Right lobe of liver (tissue), 6 donors: ENCODE results near the gene LDLR. TPM values are rescaled to one million over a fixed set of nuclear protein-coding genes. Genes with fewer than 3 reads are reported as not detected.
"Not testable (repeated sequence)": the region's sequence is repeated elsewhere in the genome, so short reads cannot be mapped to it uniquely, and the experiment has no call there.

Experiments
- ATAC-seq, 4 donors: fragments of 200-7000 bp; cut with Tn5 transposase; one replicate each; pipeline ENCODE4 v1.9.1; 2020; ENCODE audit warnings: mild to moderate bottlenecking in 4 of 4, moderate library complexity in 4 of 4
- DNase-seq, 3 donors: peaks; one replicate each; pipeline ENCODE4 v3.0.0-alpha.2; 2020
- H3K27ac ChIP-seq, 3 donors: fragments of 200-600 bp; one replicate each; pipeline ENCODE4 v1.8.0; 2022
- H3K27me3 ChIP-seq, 2 donors: fragments of 200-600 bp; one replicate each; pipeline ENCODE4 v1.8.0; 2022
- H3K36me3 ChIP-seq, 4 donors: fragments of 200-600 bp; sonication (generic) in 1 of 4; one replicate each; pipeline versions ENCODE4 v1.5.1 to v1.8.0; 2017 to 2022; ENCODE audit warnings: control low read depth in 1 of 4
- H3K4me1 ChIP-seq, 4 donors: fragments of 200-600 bp; sonication (generic) in 1 of 4; one replicate each; pipeline versions ENCODE4 v1.5.1 to v1.8.0; 2017 to 2022; ENCODE audit warnings: control low read depth in 1 of 4
- H3K4me3 ChIP-seq, 3 donors: fragments of 200-600 bp; one replicate each; pipeline ENCODE4 v1.8.0; 2022
- H3K9me3 ChIP-seq, 4 donors: fragments of 200-600 bp; sonication (generic) in 1 of 4; one replicate each; pipeline versions ENCODE4 v1.5.1 to v1.8.0; 2017 to 2022; ENCODE audit warnings: control low read depth in 1 of 4
- CTCF ChIP-seq, 4 donors: fragments of 200-600 bp in 3 of 4; fragments of 450-650 bp in 1 of 4; IDR thresholded peaks; one replicate each; pipeline versions ENCODE4 v1.5.1 to v1.8.0; 2016 to 2022; ENCODE audit warnings: antibody characterized with exemption in 4 of 4, mild to moderate bottlenecking in 2 of 4
- POLR2A ChIP-seq: fragments of 450-650 bp; IDR thresholded peaks from one replicate; pipeline ENCODE4 v1.6.1; 2017; ENCODE audit warnings: antibody characterized with exemption, mild to moderate bottlenecking
- WGBS: methylation state at CpG from one replicate; pipeline ENCODE4 v1.1.6; 2018; ENCODE audit warnings: low coverage, low lambda C conversion rate; ENCODE audit not compliant: insufficient coverage; ENCODE audit errors: missing lambda C conversion rate; 5-methylcytosine and 5-hydroxymethylcytosine counted together
- intact Hi-C, 2 donors: fragments of 100-400 bp; cut with DNase I; formaldehyde crosslinking; loops; one replicate each; pipeline versions ENCODE4 v1.11.2 to v1.14.1; 2022
- total RNA-seq, 6 experiments: library from RNA; depleted of rRNA in 2 of 6; stranded (reverse); fragments of >200 nt in 2 of 6; fragmentation: NEBNext Ultra II Directional in 3 of 6; extraction: Animal tissue kit (Norgen Biotek cat#: 25700) in 3 of 6; gene quantifications; one replicate each; pipeline versions ENCODE4 v1.1.0 to v1.2.4, GENCODE V29; 2016 to 2023
- donor health status: DM: no; HTN: yes; CAD: no.
- donor health status: DM: no; HTN: no; CAD: no.
- donor health status: DM: no; HTN: no; CAD: no.
- donor health status: DM: no; HTN: yes; CAD: no.
- donor health status: DM: no; HTN: yes; CAD: no.

The LDLR gene
- total RNA-seq, 6 experiments from 2014 or later, result 8.6 to 117 (median 26.8) TPM

- WGBS, result 82% methylated on average over 4 of the region's 7 CpGs
- Histone ChIP-seq H3K27ac (no peak overlapping the region), H3K4me3 (no peak overlapping the region), H3K9me3 (no peaks in the 10 kb centered on the region), H3K27me3 (no peaks in the 10 kb centered on the region), H3K36me3 (peaks cover 0 to 37% (median 17%) of the 10 kb centered on the region in 4 donors), H3K4me1 (peaks cover 0 to 21% (median 9%) of the 10 kb centered on the region in 4 donors)
- DNase-seq (no peak), ATAC-seq (no peak)
- intact Hi-C loops, result no loop called here
- TF ChIP-seq POLR2A (no peak), CTCF (IDR thresholded peaks at IDR 0.05) (no peak)
Observed at GRCh38 chr19:11175920-11176319, 86.7 kb downstream of the LDLR start.

GRCh38 chr19:11176466-11177193 is 87.4 kb downstream of the LDLR start:
- Histone ChIP-seq H3K36me3 (peaks cover 0 to 37% (median 17%) of the 10 kb centered on the region in 4 donors), H3K27me3 (no peaks in the 10 kb centered on the region), H3K4me3 (no peak overlapping the region), H3K27ac (no peak overlapping the region), H3K9me3 (no peaks in the 10 kb centered on the region), H3K4me1 (peaks cover 0 to 17% (median 6%) of the 10 kb centered on the region in 4 donors)
- TF ChIP-seq CTCF (IDR thresholded peaks at IDR 0.05) (no peak), POLR2A (no peak)
- no peak for DNase-seq
- WGBS, result 96% methylated on average over 5 of the region's 18 CpGs
- no peak for ATAC-seq
- intact Hi-C loops, result no loop called here

GRCh38 chr19:11177592-11177991 is 88.3 kb downstream of the LDLR start:
- Histone ChIP-seq H3K27me3 (no peaks in the 10 kb centered on the region), H3K36me3 (peaks cover 0 to 34% (median 17%) of the 10 kb centered on the region in 4 donors), H3K27ac (no peak overlapping the region), H3K4me3 (no peak overlapping the region), H3K9me3 (no peaks in the 10 kb centered on the region), H3K4me1 (peaks cover 0 to 12% (median 5%) of the 10 kb centered on the region in 4 donors)
- no peak for DNase-seq
- no peak for TF ChIP-seq POLR2A
- TF ChIP-seq CTCF (IDR thresholded peaks at IDR 0.05), result no peak
- WGBS, result 96% methylated on average over 8 of the region's 9 CpGs
- no peak for ATAC-seq
- intact Hi-C loops, result no loop called here

- H3K4me1 ChIP-seq, result peaks cover 0 to 16% (median 5%) of the 10 kb centered on the region in 4 donors
- DNase-seq, H3K27me3 ChIP-seq, H3K9me3 ChIP-seq, ATAC-seq, H3K4me3 ChIP-seq, intact Hi-C loops: not testable (repeated sequence)
- WGBS, result 79% methylated on average over 8 of the region's 9 CpGs
- H3K36me3 ChIP-seq, result peaks cover 0 to 21% (median 13%) of the 10 kb centered on the region in 4 donors
- peak overlapping the region in 1 of 3 donors; percentile 43 for H3K27ac ChIP-seq
Observed at GRCh38 chr19:11179145-11179465, 89.8 kb downstream of the LDLR start.

- Histone ChIP-seq H3K36me3 (peaks cover 0 to 20% (median 11%) of the 10 kb centered on the region in 4 donors), H3K27ac (peak overlapping the region in 2 of 3 donors; percentile 22 to 43), H3K27me3 (no peaks in the 10 kb centered on the region), H3K9me3 (no peaks in the 10 kb centered on the region), H3K4me1 (peaks cover 0 to 23% (median 6%) of the 10 kb centered on the region in 4 donors), H3K4me3 (no peak overlapping the region)
- intact Hi-C loops, result no loop called here
- DNase-seq (no peak), ATAC-seq (peak in 3 of 4 donors; percentile 32 to 51 (median 38))
- TF ChIP-seq CTCF (IDR thresholded peaks at IDR 0.05) (no peak), POLR2A (no peak)
- WGBS, result 37% methylated on average over 7 of the region's 11 CpGs
Observed at GRCh38 chr19:11179716-11180297, 90.5 kb downstream of the LDLR start.
